Uterus (tissue), 2 donors: Measurements from ENCODE around the gene S100B.

ENCODE experiments used
- CTCF ChIP-seq, 4 experiments: fragments of 200-600 bp in 2 of 4; fragments of 450-650 bp in 2 of 4; sonication (generic) in 2 of 4; IDR thresholded peaks; one replicate each; pipeline ENCODE4 v1.5.1; 2016 to 2019; ENCODE audit warnings: antibody characterized with exemption in 4 of 4, mild to moderate bottlenecking in 2 of 4, moderate library complexity in 1 of 4
- POLR2A ChIP-seq, 2 donors: fragments of 450-650 bp; IDR thresholded peaks; one replicate each; pipeline ENCODE4 v1.6.1; 2016; ENCODE audit warnings: antibody characterized with exemption in 2 of 2, mild to moderate bottlenecking in 1 of 2, moderate library complexity in 1 of 2

- no peak for TF ChIP-seq CTCF (IDR thresholded peaks at IDR 0.05)
- TF ChIP-seq POLR2A (IDR thresholded peaks at IDR 0.05), result no peak
Measured at GRCh38 chr21:46624050-46624449, 19.2 kb upstream of the S100B start.
